ENCODE results near the gene IGSF21. TPM values are rescaled to one million over a fixed set of nuclear protein-coding genes. Genes with fewer than 3 reads are reported as not detected.

The IGSF21 gene
- total and polyA plus RNA-seq, 2 donors (not counting 3 experiments of a cell fraction or from before 2014, with no cell fraction given): not detected

DNA sequence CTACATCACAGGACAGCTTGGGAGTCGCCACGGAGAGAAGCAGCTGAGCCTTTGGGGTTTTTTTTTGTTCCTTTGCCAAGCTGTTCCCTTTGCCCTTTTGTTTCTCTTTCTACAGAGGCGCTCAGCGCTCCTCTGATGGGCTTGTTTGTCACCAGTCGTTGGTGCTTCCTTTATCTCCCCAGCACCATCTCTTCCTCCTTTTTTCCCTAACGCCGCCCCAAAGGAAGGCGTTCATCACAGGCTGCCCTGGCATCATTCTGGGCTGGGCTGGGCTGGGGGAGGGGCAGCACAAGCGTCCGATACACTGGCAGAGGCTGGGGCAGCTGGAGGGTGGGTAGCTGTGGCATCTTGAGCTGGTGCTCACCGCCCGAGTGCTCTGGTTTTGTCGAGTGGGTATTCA lies 10.5 kb downstream of the IGSF21 start:
- Histone ChIP-seq H3K9me1 (replicated peaks; ENCODE audit: control insufficient read depth, extremely low read depth, insufficient read depth, low read length) (no peaks in the 10 kb centered on the region), H4K20me1 (replicated peaks; ENCODE audit: control insufficient read depth, extremely low read depth, insufficient read depth, low read length) (no peaks in the 10 kb centered on the region), H3K4me1 (ENCODE audit: control insufficient read depth, extremely low read depth, insufficient read depth, low read length) (no peaks in the 10 kb centered on the region), H3K9me3 (replicated peaks; ENCODE audit: control insufficient read depth, insufficient read depth, low read length) (no peaks in the 10 kb centered on the region), H3K4me3 (replicated peaks in 1 of 3; ENCODE audit: insufficient read depth in 1 of 3, low read depth in 1 of 3, low read length in 3 of 3) (no peak overlapping the region), H3K27me3 (ENCODE audit: control insufficient read depth in 2 of 2, insufficient read depth in 2 of 2, low read length in 2 of 2) (no peaks in the 10 kb centered on the region), H3K4me2 (ENCODE audit: insufficient read depth, low read length) (no peak overlapping the region), H3K36me3 (ENCODE audit: control insufficient read depth in 2 of 2, extremely low read depth in 1 of 2, insufficient read depth in 2 of 2, low read length in 2 of 2) (no peaks in the 10 kb centered on the region), H3K27ac (ENCODE audit: insufficient read depth, low read depth, low read length) (no peak overlapping the region), H3K9ac (replicated peaks; ENCODE audit: extremely low read depth, insufficient read depth, low read length) (no peak overlapping the region), H3K79me2 (ENCODE audit: control insufficient read depth, insufficient read depth, low read length) (no peaks in the 10 kb centered on the region), H2AFZ (ENCODE audit: low read depth, low read length) (no peak overlapping the region)
- ChIA-PET CTCF (no interaction called here), POLR2A (no interaction called here)
- intact Hi-C loops (cut with micrococcal nuclease): no loop called here
- dilution Hi-C loops (cut with MboI; ENCODE audit: extremely low pct_ligation_motif_present, low sequenced_read_pairs): no loop called here
- DNase-seq (ENCODE audit: low read depth, low spot score): no peak
- TF ChIP-seq EZH2 (IDR thresholded peaks at IDR 0.05; ENCODE audit: borderline replicate concordance, low read depth, low read length, severe bottlenecking) (no peak), GATA2 (IDR thresholded peaks at IDR 0.05; ENCODE audit: insufficient read depth, insufficient read length, low read depth, low read length) (no peak), FOS (IDR thresholded peaks at IDR 0.05; ENCODE audit: borderline replicate concordance, insufficient read depth, low read length) (no peak), POLR2A (IDR thresholded peaks at IDR 0.05; ENCODE audit: low read depth, low read length) (no peak), MYC (IDR thresholded peaks at IDR 0.05; ENCODE audit: low read depth, low read length) (no peak), POLR2AphosphoS5 (IDR thresholded peaks at IDR 0.05; ENCODE audit: insufficient read depth, low read depth, low read length) (no peak), JUN (IDR thresholded peaks at IDR 0.05; ENCODE audit: borderline replicate concordance, insufficient read depth, insufficient read length, low read depth) (no peak)
- TF ChIP-seq, protein P1, sequence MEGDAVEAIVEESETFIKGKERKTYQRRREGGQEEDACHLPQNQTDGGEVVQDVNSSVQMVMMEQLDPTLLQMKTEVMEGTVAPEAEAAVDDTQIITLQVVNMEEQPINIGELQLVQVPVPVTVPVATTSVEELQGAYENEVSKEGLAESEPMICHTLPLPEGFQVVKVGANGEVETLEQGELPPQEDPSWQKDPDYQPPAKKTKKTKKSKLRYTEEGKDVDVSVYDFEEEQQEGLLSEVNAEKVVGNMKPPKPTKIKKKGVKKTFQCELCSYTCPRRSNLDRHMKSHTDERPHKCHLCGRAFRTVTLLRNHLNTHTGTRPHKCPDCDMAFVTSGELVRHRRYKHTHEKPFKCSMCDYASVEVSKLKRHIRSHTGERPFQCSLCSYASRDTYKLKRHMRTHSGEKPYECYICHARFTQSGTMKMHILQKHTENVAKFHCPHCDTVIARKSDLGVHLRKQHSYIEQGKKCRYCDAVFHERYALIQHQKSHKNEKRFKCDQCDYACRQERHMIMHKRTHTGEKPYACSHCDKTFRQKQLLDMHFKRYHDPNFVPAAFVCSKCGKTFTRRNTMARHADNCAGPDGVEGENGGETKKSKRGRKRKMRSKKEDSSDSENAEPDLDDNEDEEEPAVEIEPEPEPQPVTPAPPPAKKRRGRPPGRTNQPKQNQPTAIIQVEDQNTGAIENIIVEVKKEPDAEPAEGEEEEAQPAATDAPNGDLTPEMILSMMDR (IDR thresholded peaks at IDR 0.05; ENCODE audit: extremely low read depth in 1 of 2, insufficient read depth in 1 of 2, low read depth in 1 of 2, low read length in 2 of 2): no peak
- TF ChIP-seq, protein P2, sequence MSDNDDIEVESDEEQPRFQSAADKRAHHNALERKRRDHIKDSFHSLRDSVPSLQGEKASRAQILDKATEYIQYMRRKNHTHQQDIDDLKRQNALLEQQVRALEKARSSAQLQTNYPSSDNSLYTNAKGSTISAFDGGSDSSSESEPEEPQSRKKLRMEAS (IDR thresholded peaks at IDR 0.05; ENCODE audit: insufficient read depth, insufficient read length): no peak
- FAIRE-seq: no peak
- BruUV-seq (replicated peaks): no TSS peak
